EL (cell line): Measurements from ENCODE around the gene SMARCD2.

ENCODE experiments used
- DNase-seq: peaks from one replicate; pipeline ENCODE4 v3.0.0-alpha.2; 2016

The SMARCD2 gene

GRCh38 chr17:63830904-63831491 is 11.5 kb downstream of the SMARCD2 start:
- DNase-seq, result no peak

GRCh38 chr17:63830278-63830677 is 12.2 kb downstream of the SMARCD2 start:
- DNase-seq, result no peak

GRCh38 chr17:63828936-63829335 is 13.5 kb downstream of the SMARCD2 start:
- DNase-seq, result no peak

GRCh38 chr17:63827801-63828221 is 14.7 kb downstream of the SMARCD2 start:
- no peak for DNase-seq

GRCh38 chr17:63827002-63827800 is 15.3 kb downstream of the SMARCD2 start, which contains the start of the genes FTSJ3 and PSMC5:
Gene FTSJ3 (minus strand): TSS chr17:63827663. CDS start chr17:63826902, 761 bp downstream.
Gene PSMC5 (plus strand): TSS chr17:63827431. CDS start chr17:63827491, 60 bp downstream.
- DNase-seq, result peak; percentile 96

GRCh38 chr17:63826468-63827001 is 15.9 kb downstream of the SMARCD2 start:
- DNase-seq, result peak; percentile 35

GRCh38 chr17:63824362-63824761 is 18.1 kb downstream of the SMARCD2 start:
- DNase-seq, result no peak

GRCh38 chr17:63823659-63824331 is 18.7 kb downstream of the SMARCD2 start:
- DNase-seq, result no peak

- no peak for DNase-seq
These were observed 19.9 kb downstream of the SMARCD2 start for GRCh38 chr17:63822537-63822936.

- no peak for DNase-seq
These were observed 20.7 kb downstream of the SMARCD2 start for GRCh38 chr17:63821804-63822203.

GRCh38 chr17:63820963-63821561 is 21.4 kb downstream of the SMARCD2 start:
- DNase-seq, result no peak

GRCh38 chr17:63819585-63820537 is 22.6 kb downstream of the SMARCD2 start:
- no peak for DNase-seq

GRCh38 chr17:63819131-63819530 is 23.4 kb downstream of the SMARCD2 start:
- no peak for DNase-seq

- DNase-seq, result no peak
These were observed 24.6 kb downstream of the SMARCD2 start for GRCh38 chr17:63817736-63818385.

GRCh38 chr17:63816669-63817068 is 25.8 kb downstream of the SMARCD2 start:
- DNase-seq, result peak; percentile 43

GRCh38 chr17:63816123-63816522 is 26.4 kb downstream of the SMARCD2 start:
- no peak for DNase-seq

- no peak for DNase-seq
These were observed 32.5 kb downstream of the SMARCD2 start for GRCh38 chr17:63809970-63810369.

GRCh38 chr17:63805591-63805990 is 36.9 kb downstream of the SMARCD2 start:
- no peak for DNase-seq

- no peak for DNase-seq
These were observed 38.2 kb downstream of the SMARCD2 start for GRCh38 chr17:63804328-63804727.

- DNase-seq, result no peak
These were observed 41.7 kb downstream of the SMARCD2 start for GRCh38 chr17:63800783-63801182.

GRCh38 chr17:63798572-63799106 is 43.8 kb downstream of the SMARCD2 start:
- no peak for DNase-seq
